Astrocyte (in vitro differentiated cells and primary cell): ENCODE results near the gene SIGLEC12. TPM values are rescaled to one million over a fixed set of nuclear protein-coding genes. Genes with fewer than 3 reads are reported as not detected.

ENCODE experiments used
- DNase-seq: peaks from one replicate; pipeline ENCODE4 v3.0.0-alpha.2; 2010; ENCODE audit warnings: low read depth
- FAIRE-seq: peaks from 2 replicates; lab custom pipeline; 2011; peaks lifted over from hg19 to GRCh38; lab: Jason Lieb, UNC
- H2AFZ ChIP-seq: 2 replicates; pipeline ENCODE4 v1.6.0; 2012; ENCODE audit warnings: low read depth, low read length, inconsistent platforms
- H3K27ac ChIP-seq: 2 replicates; pipeline ENCODE4 v1.5.1; 2011; ENCODE audit warnings: low read depth, low read length, inconsistent platforms
- H3K27me3 ChIP-seq: 2 replicates; pipeline ENCODE4 v1.6.0; 2011; ENCODE audit warnings: low read length, inconsistent platforms; ENCODE audit not compliant: insufficient read depth
- H3K36me3 ChIP-seq: 2 replicates; pipeline ENCODE4 v1.5.1; 2011; ENCODE audit warnings: low read length, inconsistent platforms; ENCODE audit not compliant: insufficient read depth
- H3K4me1 ChIP-seq: 2 replicates; pipeline ENCODE4 v1.5.1; 2011; ENCODE audit warnings: low read length, inconsistent platforms; ENCODE audit not compliant: insufficient read depth
- H3K4me2 ChIP-seq: 2 replicates; pipeline ENCODE4 v1.6.0; 2012; ENCODE audit warnings: low read length, inconsistent platforms
- H3K4me3 ChIP-seq: 2 replicates; pipeline ENCODE4 v1.5.1; 2011; ENCODE audit warnings: low read depth, mild to moderate bottlenecking, low read length, inconsistent platforms; ENCODE audit not compliant: insufficient read depth
- H3K79me2 ChIP-seq: 2 replicates; pipeline ENCODE4 v1.6.0; 2012; ENCODE audit warnings: mild to moderate bottlenecking, low read length, inconsistent platforms; ENCODE audit not compliant: insufficient read depth
- H3K9ac ChIP-seq: 2 replicates; pipeline ENCODE4 v1.6.0; 2012; ENCODE audit warnings: mild to moderate bottlenecking, low read length, inconsistent platforms
- H3K9me3 ChIP-seq: 2 replicates; pipeline ENCODE4 v1.5.1; 2012; ENCODE audit warnings: low read depth, mild to moderate bottlenecking, low read length, inconsistent platforms; ENCODE audit not compliant: insufficient read depth
- H4K20me1 ChIP-seq: 2 replicates; pipeline ENCODE4 v1.6.0; 2012; ENCODE audit warnings: low read length, inconsistent platforms; ENCODE audit not compliant: insufficient read depth
- H3K27ac Mint-ChIP-seq: one replicate; pipeline ENCODE4 v1.8.0; 2021; ENCODE audit warnings: mild to moderate bottlenecking, mixed read lengths; ENCODE audit not compliant: unreplicated experiment
- H3K27me3 Mint-ChIP-seq: one replicate; pipeline ENCODE4 v1.8.0; 2021; ENCODE audit warnings: low read depth, mixed read lengths; ENCODE audit not compliant: unreplicated experiment
- H3K36me3 Mint-ChIP-seq: one replicate; pipeline ENCODE4 v1.8.0; 2021; ENCODE audit warnings: low read depth, mixed read lengths; ENCODE audit not compliant: unreplicated experiment
- H3K4me1 Mint-ChIP-seq: one replicate; pipeline ENCODE4 v1.8.0; 2021; ENCODE audit warnings: low read depth, mixed read lengths; ENCODE audit not compliant: unreplicated experiment
- H3K4me3 Mint-ChIP-seq: one replicate; pipeline ENCODE4 v1.8.0; 2021; ENCODE audit warnings: mild to moderate bottlenecking, moderate library complexity, mixed read lengths; ENCODE audit not compliant: unreplicated experiment
- H3K9me3 Mint-ChIP-seq: one replicate; pipeline ENCODE4 v1.8.0; 2021; ENCODE audit warnings: mild to moderate bottlenecking, mixed read lengths; ENCODE audit not compliant: unreplicated experiment
- EZH2 ChIP-seq: IDR thresholded peaks from 2 replicates; pipeline ENCODE4 v1.6.1; 2012; ENCODE audit warnings: mild to moderate bottlenecking, low read length, inconsistent platforms; ENCODE audit not compliant: insufficient read depth
- total RNA-seq: library from RNA; stranded (reverse); gene quantifications from 2 replicates; pipeline ENCODE4 v1.2.1, GENCODE V29; 2021
- TF ChIP-seq, protein P1 (sequence below): IDR thresholded peaks from 2 replicates; pipeline ENCODE4 v1.5.1; 2011; ENCODE audit warnings: low read depth, mild to moderate bottlenecking, inconsistent platforms, low read length, moderate library complexity; ENCODE audit not compliant: insufficient read depth

SIGLEC12 gene
- total RNA-seq, 1 donor from 2014 or later = not detected

DNA sequence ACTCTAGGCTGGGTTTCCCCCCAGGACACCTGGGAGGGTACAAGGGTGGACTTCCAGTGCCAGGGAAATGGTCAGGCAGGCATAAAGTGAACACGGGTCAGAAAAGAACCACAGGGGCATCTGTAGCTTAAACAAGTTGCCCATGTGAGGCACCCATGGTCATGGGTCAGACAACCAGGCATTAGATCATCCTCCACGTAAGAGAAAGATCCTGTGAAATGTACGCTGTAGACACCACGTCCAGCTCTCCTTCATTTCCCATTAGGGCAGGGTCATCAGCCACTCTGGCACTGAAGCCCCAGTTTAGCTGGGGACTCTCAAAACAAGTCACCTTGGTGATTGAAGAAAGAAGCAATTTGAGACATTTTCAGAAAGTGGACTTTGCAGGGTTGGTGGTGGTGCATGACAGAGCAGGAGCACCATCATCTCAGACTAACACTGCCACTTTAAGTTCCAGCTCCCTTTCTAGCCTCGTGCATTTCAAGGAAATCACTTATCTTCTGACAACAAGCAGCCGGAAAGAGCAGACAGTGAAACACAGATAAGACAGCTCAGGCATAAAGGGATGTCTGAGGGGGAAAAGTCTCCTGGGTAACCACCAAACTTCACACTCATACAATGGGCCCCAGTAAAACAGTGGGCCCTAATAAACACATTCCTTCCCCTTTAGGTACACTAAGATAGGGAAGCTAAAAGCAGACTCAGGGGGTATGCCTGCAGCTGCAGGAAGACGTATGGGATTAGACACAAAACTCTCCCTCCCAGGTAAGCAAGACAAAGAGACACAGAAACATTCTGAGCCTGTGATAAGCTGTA, 46.0 kb upstream of the SIGLEC12 start:
- H3K4me1 ChIP-seq = no peaks in the 10 kb centered on the region
- Mint-ChIP-seq H3K4me3 (no peak overlapping the region), H3K27ac (no peak overlapping the region), H3K36me3 (no peaks in the 10 kb centered on the region), H3K9me3 (peaks cover 14% of the 10 kb centered on the region), H3K4me1 (peaks cover 4% of the 10 kb centered on the region), H3K27me3 (peaks cover 26% of the 10 kb centered on the region)
- H3K4me2 ChIP-seq = no peak overlapping the region
- no peaks in the 10 kb centered on the region for H4K20me1 ChIP-seq
- no peak for DNase-seq
- peaks cover 3% of the 10 kb centered on the region for H3K9me3 ChIP-seq
- no peak overlapping the region for H3K9ac ChIP-seq
- no peak overlapping the region for H2AFZ ChIP-seq
- H3K27ac ChIP-seq = no peak overlapping the region
- no peaks in the 10 kb centered on the region for H3K36me3 ChIP-seq
- TF ChIP-seq, protein P1, sequence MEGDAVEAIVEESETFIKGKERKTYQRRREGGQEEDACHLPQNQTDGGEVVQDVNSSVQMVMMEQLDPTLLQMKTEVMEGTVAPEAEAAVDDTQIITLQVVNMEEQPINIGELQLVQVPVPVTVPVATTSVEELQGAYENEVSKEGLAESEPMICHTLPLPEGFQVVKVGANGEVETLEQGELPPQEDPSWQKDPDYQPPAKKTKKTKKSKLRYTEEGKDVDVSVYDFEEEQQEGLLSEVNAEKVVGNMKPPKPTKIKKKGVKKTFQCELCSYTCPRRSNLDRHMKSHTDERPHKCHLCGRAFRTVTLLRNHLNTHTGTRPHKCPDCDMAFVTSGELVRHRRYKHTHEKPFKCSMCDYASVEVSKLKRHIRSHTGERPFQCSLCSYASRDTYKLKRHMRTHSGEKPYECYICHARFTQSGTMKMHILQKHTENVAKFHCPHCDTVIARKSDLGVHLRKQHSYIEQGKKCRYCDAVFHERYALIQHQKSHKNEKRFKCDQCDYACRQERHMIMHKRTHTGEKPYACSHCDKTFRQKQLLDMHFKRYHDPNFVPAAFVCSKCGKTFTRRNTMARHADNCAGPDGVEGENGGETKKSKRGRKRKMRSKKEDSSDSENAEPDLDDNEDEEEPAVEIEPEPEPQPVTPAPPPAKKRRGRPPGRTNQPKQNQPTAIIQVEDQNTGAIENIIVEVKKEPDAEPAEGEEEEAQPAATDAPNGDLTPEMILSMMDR = no peak
- no peak for TF ChIP-seq EZH2
- no peaks in the 10 kb centered on the region for H3K27me3 ChIP-seq
- no peaks in the 10 kb centered on the region for H3K79me2 ChIP-seq
- no peak for FAIRE-seq
- H3K4me3 ChIP-seq = no peak overlapping the region

DNA sequence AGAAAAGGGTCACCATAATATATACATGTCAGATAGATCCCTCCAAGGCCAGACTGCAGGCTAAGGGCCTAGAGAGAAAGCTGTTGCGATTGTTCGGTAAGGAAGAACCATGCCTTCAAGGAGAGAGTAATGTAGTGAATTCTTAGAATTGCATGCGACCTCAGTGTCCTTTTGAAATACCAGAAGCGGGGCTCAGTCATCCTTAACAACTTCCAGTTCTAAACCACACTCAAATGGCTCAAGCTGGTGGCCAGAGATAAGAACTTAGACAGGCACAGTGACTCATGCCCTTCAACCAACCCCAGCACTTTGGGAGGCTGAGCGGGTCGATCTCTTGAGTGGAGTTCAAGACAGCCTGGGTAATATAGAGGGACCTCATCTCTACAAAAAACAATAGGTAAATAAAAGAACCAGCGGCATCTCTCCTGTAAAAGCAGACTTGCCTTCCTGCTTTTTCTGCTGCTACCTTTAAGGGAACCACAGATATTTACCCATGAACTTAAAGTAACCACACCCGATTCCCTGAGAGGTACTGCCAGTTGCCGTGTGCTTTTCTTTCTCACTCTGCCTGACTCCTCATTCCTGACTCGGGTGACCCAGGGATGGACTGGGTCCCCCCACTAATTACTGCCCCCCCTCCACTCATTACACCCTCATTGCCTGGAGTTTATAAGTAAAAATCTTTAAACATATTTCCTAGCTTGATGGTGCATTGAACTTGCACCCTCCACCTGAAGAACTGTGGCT, 45.2 kb upstream of the SIGLEC12 start:
- Mint-ChIP-seq H3K9me3 (peaks cover 16% of the 10 kb centered on the region), H3K4me1 (peaks cover 4% of the 10 kb centered on the region), H3K4me3 (no peak overlapping the region), H3K36me3 (no peaks in the 10 kb centered on the region), H3K27ac (no peak overlapping the region), H3K27me3 (peaks cover 25% of the 10 kb centered on the region)
- Histone ChIP-seq H2AFZ (no peak overlapping the region), H4K20me1 (no peaks in the 10 kb centered on the region), H3K27ac (no peak overlapping the region), H3K4me3 (no peak overlapping the region), H3K4me2 (no peak overlapping the region), H3K9me3 (peaks cover 3% of the 10 kb centered on the region), H3K9ac (no peak overlapping the region), H3K79me2 (no peaks in the 10 kb centered on the region), H3K36me3 (no peaks in the 10 kb centered on the region), H3K4me1 (no peaks in the 10 kb centered on the region), H3K27me3 (no peaks in the 10 kb centered on the region)
- no peak for TF ChIP-seq EZH2
- TF ChIP-seq, protein P1 = no peak
- FAIRE-seq = no peak
- DNase-seq = peak; percentile 16
